ENCODE measurements around the gene TCEA3. TPM values are rescaled to one million over a fixed set of nuclear protein-coding genes. Genes with fewer than 3 reads are reported as not detected.

TCEA3 gene
- polyA plus RNA-seq, result 10 to 100 TPM; 10.9 to 77.7 (median 19.1) TPM

GRCh38 chr1:23424293-23425192 lies at the start of gene TCEA3:
Gene TCEA3 (minus strand): TSS chr1:23424748. CDS start chr1:23424633, 115 bp downstream.
- WGBS, 3 donors, result 1 to 3% (median 2%) methylated on average over 58 to 84 of the region's 84 CpGs
- no peak within 1 kb of the TSS for H3K27ac ChIP-seq (ENCODE audit: low read depth, low read length)

GRCh38 chr1:23473037-23473800 lies 48.7 kb upstream of the TCEA3 start:
- WGBS, 3 donors, result 56 to 82% (median 77%) methylated on average over 6 of the region's 6 CpGs
- no peak overlapping the region for H3K27ac ChIP-seq (ENCODE audit: low read depth, low read length)

DNA sequence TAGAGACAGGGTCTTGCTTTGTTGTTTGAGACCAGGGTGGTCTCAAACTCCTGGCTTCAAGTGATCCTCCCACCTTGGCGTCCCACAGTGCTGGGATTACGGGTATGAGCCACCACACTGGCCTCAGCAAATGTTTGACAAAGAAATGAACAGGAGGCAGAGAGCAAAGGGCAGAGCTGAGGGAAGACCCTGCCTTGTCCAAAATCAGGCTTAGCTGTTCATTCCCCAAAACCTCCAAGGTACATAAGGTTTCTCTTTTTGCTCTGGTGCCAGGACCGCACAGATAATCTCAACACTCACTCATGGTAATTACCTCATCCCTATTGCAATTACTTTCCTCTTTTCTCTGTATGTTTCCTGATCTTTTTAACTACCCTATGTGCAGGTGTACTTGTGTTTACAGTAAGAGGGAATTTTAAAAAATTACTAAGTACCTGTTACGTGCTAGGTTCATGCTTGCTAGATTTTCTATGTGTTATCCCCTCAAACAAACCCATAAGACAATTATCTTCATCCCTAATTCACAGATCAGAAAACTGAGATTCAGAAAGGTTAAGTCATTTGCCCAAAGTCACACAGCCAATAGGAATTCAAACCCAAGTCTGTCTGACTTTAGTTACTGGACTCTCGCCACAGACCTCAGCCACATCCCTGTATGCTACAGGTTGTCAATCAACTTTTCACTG lies 47.9 kb upstream of the TCEA3 start:
- 82 to 90% (median 86%) methylated on average over 5 of the region's 5 CpGs for WGBS, 3 donors
- no peak overlapping the region for H3K27ac ChIP-seq (ENCODE audit: low read depth, low read length)

- no peak overlapping the region for H3K27ac ChIP-seq (ENCODE audit: low read depth, low read length)
Measured at GRCh38 chr1:23471473-23472075, 47.0 kb upstream of the TCEA3 start.

DNA sequence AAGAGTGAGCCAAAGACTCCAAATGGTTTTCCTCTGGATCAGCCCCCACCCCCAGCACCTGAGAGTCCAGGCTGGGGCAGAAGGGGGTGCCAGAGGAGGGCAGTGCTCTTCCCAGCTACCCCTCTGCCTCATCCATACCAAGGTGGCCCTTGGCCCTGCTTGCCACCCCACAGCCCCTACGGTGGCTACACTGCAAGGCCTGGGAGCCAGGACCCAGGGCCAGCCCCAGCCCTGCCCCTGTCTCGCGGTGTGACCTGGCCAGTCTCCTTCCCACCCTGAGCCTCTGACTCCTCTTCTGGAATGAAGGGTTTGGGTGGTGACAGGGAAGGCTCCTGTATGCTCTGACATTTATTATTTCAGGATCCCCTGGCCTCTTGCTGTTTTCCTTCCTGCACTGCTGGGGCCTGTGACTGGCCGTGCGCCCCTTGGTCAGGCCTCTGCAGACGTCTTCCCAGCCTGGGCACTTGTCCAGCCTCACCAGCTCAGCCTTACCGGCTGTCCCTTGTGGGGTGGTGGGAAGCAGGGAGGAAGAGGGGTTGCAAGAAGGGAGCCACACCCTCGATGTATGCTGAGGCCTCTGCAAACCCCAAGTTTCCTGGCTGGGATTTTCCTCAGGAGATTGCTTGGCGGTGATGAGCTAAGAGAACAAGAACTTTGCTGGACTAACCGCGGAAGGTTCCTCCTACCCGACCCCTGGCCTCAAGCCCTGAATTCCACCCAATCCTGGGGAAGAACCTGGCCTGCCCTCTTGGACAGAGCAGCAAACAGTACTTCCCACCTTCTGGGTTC lies 45.9 kb upstream of the TCEA3 start:
- H3K27ac ChIP-seq (ENCODE audit: low read depth, low read length), result peak overlapping the region; percentile 46
- WGBS, 3 donors, result 43 to 58% (median 49%) methylated on average over 12 of the region's 12 CpGs

More at GRCh38 chr1:23471473-23472075, 47.0 kb upstream of the TCEA3 start:
- WGBS, 3 donors, result 75 to 78% (median 77%) methylated on average over 4 of the region's 4 CpGs

GRCh38 chr1:23469372-23469982 lies 44.9 kb upstream of the TCEA3 start:
- H3K27ac ChIP-seq (ENCODE audit: low read depth, low read length), result no peak overlapping the region
- 43 to 64% (median 63%) methylated on average over 5 of the region's 5 CpGs for WGBS, 3 donors

GRCh38 chr1:23466423-23466989 lies 42.0 kb upstream of the TCEA3 start:
- H3K27ac ChIP-seq (ENCODE audit: low read depth, low read length), result no peak overlapping the region
- 95 to 100% (median 97%) methylated on average over 3 of the region's 3 CpGs for WGBS, 3 donors

- H3K27ac ChIP-seq (ENCODE audit: low read depth, low read length), result no peak overlapping the region
- 81 to 91% (median 89%) methylated on average over 3 of the region's 3 CpGs for WGBS, 3 donors
Measured at GRCh38 chr1:23463286-23463685, 38.7 kb upstream of the TCEA3 start.

DNA sequence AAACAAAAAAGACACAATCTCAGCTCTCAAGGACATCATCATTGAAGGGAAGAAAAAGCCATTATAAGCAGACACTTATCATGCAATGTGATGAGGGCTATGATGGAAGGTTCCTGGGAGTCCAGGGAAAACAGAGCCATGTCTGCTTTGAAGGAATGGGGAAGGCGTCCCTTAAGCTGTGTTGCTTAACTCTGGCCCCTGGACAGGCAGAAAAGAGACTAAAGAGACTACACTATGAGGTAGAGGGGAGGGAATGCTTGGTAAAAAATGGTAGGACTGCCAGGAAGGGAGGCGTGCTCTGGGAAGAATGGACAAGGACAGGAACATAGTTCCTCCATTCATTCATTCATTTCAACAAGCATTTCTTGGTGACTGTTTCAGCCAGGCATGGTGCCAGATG lies 38.2 kb upstream of the TCEA3 start:
- WGBS, 3 donors, result 90 to 100% (median 90%) methylated on average over 2 of the region's 2 CpGs
- H3K27ac ChIP-seq (ENCODE audit: low read depth, low read length), result no peak overlapping the region

DNA sequence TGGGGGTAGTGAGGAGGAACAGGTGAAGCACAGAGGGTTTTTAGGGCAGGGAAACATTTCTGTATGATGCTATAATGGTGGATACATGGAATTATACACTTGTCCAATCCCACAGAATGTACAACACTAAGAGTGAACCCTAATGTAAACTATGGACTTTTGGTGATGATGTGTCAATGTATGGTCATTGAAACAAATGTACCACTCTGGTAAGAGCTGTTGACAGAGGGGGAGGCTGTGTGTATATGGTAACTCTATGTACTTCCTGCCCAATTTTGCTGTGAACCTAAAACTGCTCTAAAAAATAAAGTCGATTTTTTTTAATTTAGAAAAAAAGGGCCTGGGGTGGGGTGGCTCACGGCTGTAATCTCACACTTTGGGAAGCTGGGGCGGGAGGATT lies 36.5 kb upstream of the TCEA3 start:
- no peak overlapping the region for H3K27ac ChIP-seq (ENCODE audit: low read depth, low read length)
- 83 to 90% (median 88%) methylated on average over 3 of the region's 3 CpGs for WGBS, 3 donors

- no peak overlapping the region for H3K27ac ChIP-seq (ENCODE audit: low read depth, low read length)
- 80 to 92% (median 82%) methylated on average over 4 of the region's 4 CpGs for WGBS, 3 donors
Measured at GRCh38 chr1:23460519-23460918, 36.0 kb upstream of the TCEA3 start.

DNA sequence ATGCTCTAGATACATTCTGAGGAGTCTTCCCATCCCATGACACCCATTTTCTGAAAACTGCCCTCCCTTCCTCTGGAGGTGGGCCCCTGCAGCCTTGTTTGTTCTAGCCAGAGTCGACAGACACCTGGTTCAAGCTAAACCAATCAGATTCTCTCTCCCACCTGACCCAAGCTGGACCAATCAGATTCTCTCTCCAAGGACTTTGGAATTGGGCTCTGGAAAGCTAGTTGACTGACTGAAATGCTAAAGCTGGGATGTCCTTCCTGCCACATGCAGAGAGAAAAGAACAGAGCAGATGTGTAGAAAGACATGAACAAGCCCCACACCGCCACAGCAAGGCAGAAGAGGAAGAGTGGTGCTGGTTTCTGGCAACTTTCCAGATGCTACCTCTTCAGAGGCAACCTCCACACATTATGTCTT lies 34.8 kb upstream of the TCEA3 start:
- H3K27ac ChIP-seq (ENCODE audit: low read depth, low read length), result no peak overlapping the region
- 49 to 67% (median 54%) methylated on average over 2 of the region's 2 CpGs for WGBS, 3 donors

- 76 to 90% (median 76%) methylated on average over 5 of the region's 5 CpGs for WGBS, 3 donors
- no peak overlapping the region for H3K27ac ChIP-seq (ENCODE audit: low read depth, low read length)
Measured at GRCh38 chr1:23456226-23456625, 31.7 kb upstream of the TCEA3 start.

GRCh38 chr1:23453455-23454000 lies 29.0 kb upstream of the TCEA3 start:
- 86 to 96% (median 95%) methylated on average over 3 of the region's 3 CpGs for WGBS, 3 donors
- no peak overlapping the region for H3K27ac ChIP-seq (ENCODE audit: low read depth, low read length)

DNA sequence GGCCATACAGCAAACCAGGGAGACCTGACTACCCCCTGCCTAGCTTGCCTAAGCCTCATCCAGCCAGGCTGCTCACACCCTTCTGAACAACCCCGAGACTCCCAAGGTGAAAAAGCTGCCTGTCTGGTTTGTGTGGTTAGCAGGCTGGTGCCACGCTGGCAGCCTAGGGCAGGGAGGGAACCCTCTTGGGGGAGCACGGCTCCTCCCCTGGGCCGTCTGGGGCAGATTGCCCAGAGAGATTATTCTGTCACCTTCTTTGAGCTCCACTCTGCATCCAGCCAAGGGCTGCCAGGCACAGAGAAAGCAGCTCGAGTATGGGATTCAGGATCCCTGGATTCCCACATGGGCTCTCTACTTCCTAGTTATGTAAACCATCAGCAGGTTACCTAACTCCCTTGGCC lies 27.5 kb upstream of the TCEA3 start:
- no peak overlapping the region for H3K27ac ChIP-seq (ENCODE audit: low read depth, low read length)
- 11 to 33% (median 24%) methylated on average over 5 of the region's 5 CpGs for WGBS, 3 donors

DNA sequence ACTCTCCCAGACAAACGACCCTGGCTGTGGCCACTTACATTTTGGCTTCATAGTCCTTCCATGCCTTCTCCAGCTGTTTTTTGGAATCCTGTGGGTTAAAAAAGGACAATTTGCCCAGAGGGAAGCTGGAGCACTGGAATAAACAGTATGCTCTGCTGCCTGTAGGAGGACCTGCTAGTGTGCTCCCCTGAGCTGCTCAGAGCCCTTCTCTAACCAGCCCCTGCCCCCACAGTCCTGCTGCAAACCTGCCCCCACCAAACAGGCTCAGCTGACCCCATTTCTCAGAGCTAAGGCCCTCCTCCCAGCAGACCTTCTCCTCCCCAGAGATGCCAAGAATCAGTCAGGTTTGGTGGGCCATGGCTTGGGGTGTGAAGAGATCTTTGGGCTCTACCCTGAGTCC lies 26.9 kb upstream of the TCEA3 start:
- H3K27ac ChIP-seq (ENCODE audit: low read depth, low read length), result no peak overlapping the region
- 47 to 61% (median 57%) methylated on average over 1 of the region's 1 CpG for WGBS, 3 donors

GRCh38 chr1:23450894-23451293 lies 26.3 kb upstream of the TCEA3 start:
- no peak overlapping the region for H3K27ac ChIP-seq (ENCODE audit: low read depth, low read length)
- 86 to 88% (median 87%) methylated on average over 4 of the region's 4 CpGs for whole genome bisulfite sequencing, 3 donors

Data from adipose tissue (tissue), 3 donors.